NCI-H2081 treated with DMSO at 0.1 percent for 48 hours (cell line): ENCODE measurements around the gene ASAP3.
"Not testable (repeated sequence)": the region's sequence is repeated elsewhere in the genome, so short reads cannot be mapped to it uniquely, and the experiment has no call there.

Experiments used
- DNase-seq: peaks from one replicate; lab custom pipeline; 2025; lab: John Stamatoyannopoulos, UW

The ASAP3 gene

GRCh38 chr1:23514111-23514679, 30.2 kb upstream of the ASAP3 start:
- DNase-seq: no peak

- DNase-seq: no peak
These were observed 25.9 kb upstream of the ASAP3 start for GRCh38 chr1:23509896-23510295.

- DNase-seq: no peak
These were observed 22.6 kb upstream of the ASAP3 start for GRCh38 chr1:23506376-23507107.

GRCh38 chr1:23505851-23506250, 21.9 kb upstream of the ASAP3 start:
- DNase-seq: no peak

GRCh38 chr1:23504156-23504555, 20.2 kb upstream of the ASAP3 start:
- not testable (repeated sequence) for DNase-seq

GRCh38 chr1:23502951-23503350, 19.0 kb upstream of the ASAP3 start:
- DNase-seq: no peak

GRCh38 chr1:23500466-23500865, 16.5 kb upstream of the ASAP3 start:
- DNase-seq: no peak

GRCh38 chr1:23497777-23498439, 13.9 kb upstream of the ASAP3 start:
- no peak for DNase-seq

GRCh38 chr1:23496490-23497181, 12.7 kb upstream of the ASAP3 start:
- no peak for DNase-seq

- not testable (repeated sequence) for DNase-seq
These were observed 10.9 kb upstream of the ASAP3 start for GRCh38 chr1:23494836-23495235.

- not testable (repeated sequence) for DNase-seq
These were observed 8.8 kb upstream of the ASAP3 start for GRCh38 chr1:23492776-23493175.

GRCh38 chr1:23492132-23492720, 8.2 kb upstream of the ASAP3 start:
- DNase-seq: no peak

- DNase-seq: no peak
These were observed 5.9 kb upstream of the ASAP3 start for GRCh38 chr1:23489842-23490241.

GRCh38 chr1:23485002-23485332, 988 bp upstream of the ASAP3 start:
- DNase-seq: no peak

- DNase-seq: no peak
These were observed 448 bp upstream of the ASAP3 start for GRCh38 chr1:23484253-23485001.

- no peak for DNase-seq
These were observed 2.1 kb downstream of the ASAP3 start for GRCh38 chr1:23481904-23482303.

GRCh38 chr1:23481026-23481597, 2.9 kb downstream of the ASAP3 start:
- no peak for DNase-seq

GRCh38 chr1:23480187-23481025, 3.6 kb downstream of the ASAP3 start:
- no peak for DNase-seq

- DNase-seq: no peak
These were observed 4.4 kb downstream of the ASAP3 start for GRCh38 chr1:23479666-23479941.

- DNase-seq: no peak
These were observed 4.9 kb downstream of the ASAP3 start for GRCh38 chr1:23478896-23479665.
